Left lung (tissue), 10 donors: ENCODE measurements around the gene TEX13C. TPM values are rescaled to one million over a fixed set of nuclear protein-coding genes. Genes with fewer than 3 reads are reported as not detected.
"Not testable (repeated sequence)": the region's sequence is repeated elsewhere in the genome, so short reads cannot be mapped to it uniquely, and the experiment has no call there.

Experiments used
- ATAC-seq: fragments of 200-7000 bp; cut with Tn5 transposase; one replicate; pipeline ENCODE4 v1.9.1; 2020; ENCODE audit warnings: moderate library complexity
- DNase-seq, 4 donors: peaks; one replicate each; pipeline ENCODE4 v3.0.0-alpha.2; 2013 to 2020
- H3K27ac ChIP-seq, 2 donors: fragments of 200-600 bp; sonication (generic) in 1 of 2; one replicate each; pipeline versions ENCODE4 v1.5.0 to v1.8.0; 2020 to 2021
- H3K27me3 ChIP-seq, 2 donors: fragments of 200-600 bp; sonication (generic) in 1 of 2; one replicate each; pipeline versions ENCODE4 v1.5.0 to v1.8.0; 2020 to 2021
- H3K36me3 ChIP-seq, 2 donors: fragments of 200-600 bp; sonication (generic) in 1 of 2; one replicate each; pipeline versions ENCODE4 v1.5.0 to v1.8.0; 2020 to 2021
- H3K4me1 ChIP-seq, 2 donors: fragments of 200-600 bp; one replicate each; pipeline ENCODE4 v1.8.0; 2021
- H3K4me3 ChIP-seq, 2 donors: fragments of 200-600 bp; sonication (generic) in 1 of 2; one replicate each; pipeline versions ENCODE4 v1.5.0 to v1.8.0; 2020 to 2021; ENCODE audit warnings: mild to moderate bottlenecking in 1 of 2
- H3K9me3 ChIP-seq, 2 donors: fragments of 200-600 bp; sonication (generic) in 1 of 2; one replicate each; pipeline versions ENCODE4 v1.5.0 to v1.8.0; 2020 to 2021
- CTCF ChIP-seq, 2 donors: fragments of 200-600 bp; sonication (generic) in 1 of 2; IDR thresholded peaks; one replicate each; pipeline versions ENCODE4 v1.5.0 to v1.8.0; 2021; ENCODE audit warnings: antibody characterized with exemption in 2 of 2
- intact Hi-C, 2 donors: fragments of 100-400 bp; cut with DNase I; formaldehyde crosslinking; loops; one replicate each; pipeline versions ENCODE4 v1.11.2 to v1.14.2; 2022
- polyA plus RNA-seq, 6 donors: library from polyadenylated mRNA; unstranded; fragments of 120-200 nt; gene quantifications; one replicate each; pipeline ENCODE4 v1.2.1, GENCODE V29; 2013; ENCODE audit not compliant: insufficient read length in 6 of 6
- total RNA-seq, 2 donors: library from RNA; stranded (reverse); fragmentation: NEBNext Ultra II Directional; extraction: Animal tissue kit (Norgen Biotek cat#: 25700); gene quantifications; one replicate each; pipeline ENCODE4 v1.2.1, GENCODE V29; 2021
- donor health status: DM: no; HTN: yes; CAD: no.
- donor health status: DM: no; HTN: no; CAD: no.

The TEX13C gene
- total and polyA plus RNA-seq, 8 donors: not detected

- TF ChIP-seq CTCF (IDR thresholded peaks at IDR 0.05): no peak
- ATAC-seq: no peak
- H3K27ac ChIP-seq: no peak overlapping the region
- intact Hi-C loops: no loop called here
- H3K27me3 ChIP-seq: no peaks in the 10 kb centered on the region
- no peak overlapping the region for H3K4me3 ChIP-seq
- H3K4me1 ChIP-seq: no peaks in the 10 kb centered on the region
- no peaks in the 10 kb centered on the region for H3K9me3 ChIP-seq
- H3K36me3 ChIP-seq: no peaks in the 10 kb centered on the region
- no peak for DNase-seq
Observed at GRCh38 chrX:125308653-125309052, 11.0 kb upstream of the TEX13C start.

- H3K36me3 ChIP-seq, H3K9me3 ChIP-seq, H3K27me3 ChIP-seq, H3K27ac ChIP-seq, H3K4me3 ChIP-seq, intact Hi-C loops, ATAC-seq, H3K4me1 ChIP-seq: not testable (repeated sequence)
- DNase-seq: peak in 1 of 4 donors; percentile 15
Observed at GRCh38 chrX:125319166-125319565, 505 bp upstream of the TEX13C start.

GRCh38 chrX:125322431-125322830 lies 2.8 kb downstream of the TEX13C start:
- H3K9me3 ChIP-seq: no peaks in the 10 kb centered on the region
- H3K36me3 ChIP-seq: no peaks in the 10 kb centered on the region
- no peaks in the 10 kb centered on the region for H3K4me1 ChIP-seq
- ATAC-seq (no peak), DNase-seq (peak in 1 of 4 donors; percentile 13)
- no peak overlapping the region for H3K4me3 ChIP-seq
- TF ChIP-seq CTCF (IDR thresholded peaks at IDR 0.05): no peak
- no peak overlapping the region for H3K27ac ChIP-seq
- intact Hi-C loops: no loop called here
- no peaks in the 10 kb centered on the region for H3K27me3 ChIP-seq

GRCh38 chrX:125326599-125326998 lies 6.9 kb downstream of the TEX13C start:
- TF ChIP-seq CTCF (IDR thresholded peaks at IDR 0.05): no peak
- Histone ChIP-seq H3K4me1 (no peaks in the 10 kb centered on the region), H3K27me3 (no peaks in the 10 kb centered on the region), H3K4me3 (no peak overlapping the region), H3K9me3 (no peaks in the 10 kb centered on the region), H3K36me3 (no peaks in the 10 kb centered on the region), H3K27ac (no peak overlapping the region)
- DNase-seq (no peak), ATAC-seq (no peak)
- intact Hi-C loops: no loop called here

- H3K27me3 ChIP-seq: no peaks in the 10 kb centered on the region
- TF ChIP-seq CTCF (IDR thresholded peaks at IDR 0.05): no peak
- intact Hi-C loops: no loop called here
- no peaks in the 10 kb centered on the region for H3K36me3 ChIP-seq
- DNase-seq: no peak
- no peaks in the 10 kb centered on the region for H3K9me3 ChIP-seq
- H3K4me1 ChIP-seq: no peaks in the 10 kb centered on the region
- ATAC-seq: no peak
- no peak overlapping the region for H3K27ac ChIP-seq
- no peak overlapping the region for H3K4me3 ChIP-seq
Observed at GRCh38 chrX:125327891-125328290, 8.2 kb downstream of the TEX13C start.

- H3K9me3 ChIP-seq: no peaks in the 10 kb centered on the region
- no peaks in the 10 kb centered on the region for H3K4me1 ChIP-seq
- no peak overlapping the region for H3K4me3 ChIP-seq
- ATAC-seq (no peak), DNase-seq (no peak)
- H3K27me3 ChIP-seq: no peaks in the 10 kb centered on the region
- no peak for TF ChIP-seq CTCF (IDR thresholded peaks at IDR 0.05)
- intact Hi-C loops: no loop called here
- H3K36me3 ChIP-seq: no peaks in the 10 kb centered on the region
- H3K27ac ChIP-seq: no peak overlapping the region
Observed at GRCh38 chrX:125333583-125333982, 13.9 kb downstream of the TEX13C start.
